Spleen (tissue), 11 donors: ENCODE data around the gene EMC9. TPM values are rescaled to one million over a fixed set of nuclear protein-coding genes. Genes with fewer than 3 reads are reported as not detected.

Source experiments
- DNase-seq: peaks from one replicate; pipeline ENCODE4 v3.0.0-alpha.2; 2020
- H3K27ac ChIP-seq, 8 donors: fragments of 200-600 bp; sonication (generic) in 7 of 8; 1 replicate in 4 of 8; 2 replicates in 4 of 8; pipeline versions ENCODE4 v1.5.0 to v1.8.0; 2016 to 2021; ENCODE audit warnings: inconsistent platforms in 4 of 8, mild to moderate bottlenecking in 4 of 8, moderate library complexity in 1 of 8
- H3K27me3 ChIP-seq, 7 donors: fragments of 200-600 bp; sonication (generic) in 6 of 7; replicated peaks in 1 of 7; 1 replicate in 4 of 7; 2 replicates in 3 of 7; pipeline versions ENCODE4 v1.5.0 to v1.8.0; 2016 to 2021; ENCODE audit warnings: inconsistent platforms in 3 of 7, mild to moderate bottlenecking in 1 of 7
- H3K36me3 ChIP-seq, 6 donors: fragments of 200-600 bp; sonication (generic) in 5 of 6; 1 replicate in 4 of 6; 2 replicates in 2 of 6; pipeline versions ENCODE4 v1.5.0 to v1.8.0; 2016 to 2021; ENCODE audit warnings: inconsistent platforms in 2 of 6
- H3K4me1 ChIP-seq, 6 donors: fragments of 200-600 bp; sonication (generic) in 5 of 6; 1 replicate in 3 of 6; 2 replicates in 3 of 6; pipeline versions ENCODE4 v1.5.0 to v1.8.0; 2016 to 2021; ENCODE audit warnings: inconsistent platforms in 3 of 6
- H3K4me3 ChIP-seq, 8 donors: fragments of 200-600 bp; sonication (generic) in 7 of 8; 1 replicate in 4 of 8; 2 replicates in 4 of 8; pipeline versions ENCODE4 v1.5.0 to v1.8.0; 2016 to 2021; ENCODE audit warnings: inconsistent platforms in 4 of 8, mild to moderate bottlenecking in 4 of 8, moderate library complexity in 2 of 8
- H3K9me3 ChIP-seq, 8 donors: fragments of 200-600 bp; sonication (generic) in 7 of 8; 1 replicate in 4 of 8; 2 replicates in 4 of 8; pipeline versions ENCODE4 v1.5.0 to v1.8.0; 2016 to 2021; ENCODE audit warnings: inconsistent platforms in 4 of 8
- POLR2A ChIP-seq, 3 donors: fragments of 450-650 bp; IDR thresholded peaks; one replicate each; pipeline ENCODE4 v1.5.1; 2017; ENCODE audit warnings: antibody characterized with exemption in 3 of 3, mild to moderate bottlenecking in 1 of 3
- POLR2AphosphoS5 ChIP-seq, 3 donors: sonication (generic); formaldehyde crosslinking; IDR thresholded peaks; one replicate each; pipeline ENCODE4 v1.5.1; 2017; ENCODE audit warnings: antibody characterized with exemption in 3 of 3
- WGBS, 5 donors: extraction: QIAGEN DNeasy Blood & Tissue Kit in 3 of 5; methylation state at CpG; one replicate each; pipeline versions ENCODE4 v1.1.5 to v1.1.7; 2013 to 2018; 5-methylcytosine and 5-hydroxymethylcytosine counted together
- intact Hi-C: fragments of 100-400 bp; cut with DNase I; formaldehyde crosslinking; loops from one replicate; pipeline ENCODE4 v1.15.0; 2023; ENCODE audit warnings: low total_unique reads
- polyA plus RNA-seq, 3 donors: library from polyadenylated mRNA; stranded (reverse); fragments of 200-250 nt; gene quantifications; one replicate each; pipeline ENCODE4 v1.2.1, GENCODE V29; 2013
- total RNA-seq, 7 donors: library from RNA; depleted of rRNA in 3 of 7; stranded (reverse); fragments of >200 nt in 3 of 7; fragmentation: NEBNext Ultra II Directional in 4 of 7; extraction: Animal tissue kit (Norgen Biotek cat#: 25700) in 4 of 7; gene quantifications; one replicate each; pipeline versions ENCODE4 v1.1.0 to v1.2.1, GENCODE V29; 2016 to 2021
- TF ChIP-seq, protein P1 (sequence below), 11 experiments: fragments of 200-600 bp in 7 of 11; fragments of 450-650 bp in 4 of 11; sonication (generic) in 4 of 11; IDR thresholded peaks in 8 of 11; conservative IDR thresholded peaks in 3 of 11; 1 replicate in 7 of 11; 2 replicates in 4 of 11; pipeline versions ENCODE4 v1.4.0 to v1.8.0; 2016 to 2021; ENCODE audit warnings: antibody characterized with exemption in 11 of 11, inconsistent platforms in 4 of 11, mild to moderate bottlenecking in 1 of 11
- donor health status: healthy with polysubstance abuse.
- donor health status: DM: no; HTN: no; CAD: no; lungs with moderate emphysema.
- donor health status: DM: no; HTN: no; CAD: no.
- donor health status: Bipolar disorder and iron deficiency.
- donor health status: healthy.
- donor health status: DM: no; HTN: no; CAD: no.
- donor health status: DM: yes; HTN: yes; CAD: no.

The EMC9 gene
- total and polyA plus RNA-seq, 10 donors, result 17.7 to 50.6 (median 22.3) TPM

DNA sequence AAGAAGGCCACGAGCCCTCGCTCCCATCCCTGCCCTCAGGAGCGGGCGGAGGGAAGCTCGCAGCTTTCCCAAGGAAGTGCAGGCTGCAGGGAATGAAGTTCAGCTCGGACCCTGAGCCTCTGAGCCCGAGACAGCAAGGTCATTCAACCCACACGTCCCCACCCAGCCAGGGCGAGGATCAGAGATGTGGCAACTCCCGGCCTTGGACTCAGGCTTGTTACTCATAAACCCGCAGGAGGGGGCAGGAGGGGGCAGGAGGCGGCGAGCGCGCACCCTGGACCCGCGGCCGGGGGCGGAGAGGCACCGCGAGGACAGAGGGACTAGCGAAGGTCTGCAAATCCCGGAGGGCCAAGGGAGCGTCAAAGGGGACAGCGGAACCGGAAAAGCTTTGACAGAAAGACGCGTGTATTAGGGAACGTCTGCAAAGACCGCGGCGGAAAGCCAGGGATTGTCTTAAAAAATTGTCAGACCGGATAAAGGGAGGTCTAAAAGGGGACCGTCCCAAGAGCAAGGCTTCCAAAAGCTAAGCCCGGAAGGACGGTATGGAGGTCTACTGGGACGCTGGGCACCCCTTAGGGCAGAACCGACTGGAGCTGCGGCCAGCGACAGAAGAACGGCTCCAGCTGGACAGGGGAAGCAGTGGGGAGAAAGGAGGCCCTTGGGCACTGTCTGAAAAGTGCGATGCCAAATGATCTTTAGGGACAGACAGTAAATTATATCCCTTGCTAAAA lies 27.4 kb downstream of the EMC9 start:
- peak overlapping the region; percentile 97 to 100 (median 98) for H3K27ac ChIP-seq
- TF ChIP-seq, protein P1, sequence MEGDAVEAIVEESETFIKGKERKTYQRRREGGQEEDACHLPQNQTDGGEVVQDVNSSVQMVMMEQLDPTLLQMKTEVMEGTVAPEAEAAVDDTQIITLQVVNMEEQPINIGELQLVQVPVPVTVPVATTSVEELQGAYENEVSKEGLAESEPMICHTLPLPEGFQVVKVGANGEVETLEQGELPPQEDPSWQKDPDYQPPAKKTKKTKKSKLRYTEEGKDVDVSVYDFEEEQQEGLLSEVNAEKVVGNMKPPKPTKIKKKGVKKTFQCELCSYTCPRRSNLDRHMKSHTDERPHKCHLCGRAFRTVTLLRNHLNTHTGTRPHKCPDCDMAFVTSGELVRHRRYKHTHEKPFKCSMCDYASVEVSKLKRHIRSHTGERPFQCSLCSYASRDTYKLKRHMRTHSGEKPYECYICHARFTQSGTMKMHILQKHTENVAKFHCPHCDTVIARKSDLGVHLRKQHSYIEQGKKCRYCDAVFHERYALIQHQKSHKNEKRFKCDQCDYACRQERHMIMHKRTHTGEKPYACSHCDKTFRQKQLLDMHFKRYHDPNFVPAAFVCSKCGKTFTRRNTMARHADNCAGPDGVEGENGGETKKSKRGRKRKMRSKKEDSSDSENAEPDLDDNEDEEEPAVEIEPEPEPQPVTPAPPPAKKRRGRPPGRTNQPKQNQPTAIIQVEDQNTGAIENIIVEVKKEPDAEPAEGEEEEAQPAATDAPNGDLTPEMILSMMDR (IDR thresholded peaks at IDR 0.05 in 8 of 11, conservative IDR thresholded peaks at IDR 0.05 in 3 of 11), result no peak
- TF ChIP-seq POLR2AphosphoS5 (IDR thresholded peaks at IDR 0.05) (peak; percentile 64 to 94 (median 85)), POLR2A (IDR thresholded peaks at IDR 0.05) (peak in 1 of 3 donors; percentile 82)
- H3K4me3 ChIP-seq, result peak overlapping the region; percentile 46 to 85 (median 76)
- no peaks in the 10 kb centered on the region for H3K27me3 ChIP-seq
- H3K36me3 ChIP-seq, result peaks cover 3 to 25% (median 20%) of the 10 kb centered on the region in 6 donors
- peaks cover 27 to 68% (median 55%) of the 10 kb centered on the region in 6 donors for H3K4me1 ChIP-seq
- intact Hi-C loops, result no loop called here
- WGBS, 5 donors, result 0% methylated on average over 38 to 42 of the region's 42 CpGs
- H3K9me3 ChIP-seq, result no peaks in the 10 kb centered on the region
- peak; percentile 96 for DNase-seq

- Histone ChIP-seq H3K4me1 (peaks cover 28 to 69% (median 59%) of the 10 kb centered on the region in 6 donors), H3K9me3 (no peaks in the 10 kb centered on the region), H3K27ac (peak overlapping the region; percentile 97 to 100 (median 98)), H3K27me3 (no peaks in the 10 kb centered on the region), H3K4me3 (peak overlapping the region; percentile 46 to 85 (median 76)), H3K36me3 (peaks cover 3 to 19% (median 14%) of the 10 kb centered on the region in 6 donors)
- DNase-seq, result no peak
- TF ChIP-seq, protein P1 (IDR thresholded peaks at IDR 0.05 in 8 of 11, conservative IDR thresholded peaks at IDR 0.05 in 3 of 11), result no peak
- TF ChIP-seq POLR2AphosphoS5 (IDR thresholded peaks at IDR 0.05) (no peak), POLR2A (IDR thresholded peaks at IDR 0.05) (no peak)
- 17 to 22% (median 20%) methylated on average over 15 of the region's 15 CpGs for WGBS, 5 donors
- intact Hi-C loops, result no loop called here
Observed at GRCh38 chr14:24113379-24113800, 28.0 kb downstream of the EMC9 start.

- Histone ChIP-seq H3K4me1 (peaks cover 12 to 67% (median 51%) of the 10 kb centered on the region in 6 donors), H3K9me3 (no peaks in the 10 kb centered on the region), H3K36me3 (no peaks in the 10 kb centered on the region), H3K27ac (peak overlapping the region in 5 of 8 donors; percentile 21 to 74 (median 41)), H3K4me3 (no peak overlapping the region), H3K27me3 (no peaks in the 10 kb centered on the region)
- 46 to 74% (median 68%) methylated on average over 1 of the region's 1 CpG for WGBS, 5 donors
- TF ChIP-seq, protein P1 (IDR thresholded peaks at IDR 0.05 in 8 of 11, conservative IDR thresholded peaks at IDR 0.05 in 3 of 11), result no peak
- no peak for TF ChIP-seq POLR2A (IDR thresholded peaks at IDR 0.05)
- TF ChIP-seq POLR2AphosphoS5 (IDR thresholded peaks at IDR 0.05), result no peak
- intact Hi-C loops, result no loop called here
- no peak for DNase-seq
Observed at GRCh38 chr14:24110523-24110922, 30.9 kb downstream of the EMC9 start.

GRCh38 chr14:24110060-24110459 lies 31.3 kb downstream of the EMC9 start:
- H3K36me3 ChIP-seq, result peaks cover 0 to 2% (median 0%) of the 10 kb centered on the region in 6 donors
- H3K9me3 ChIP-seq, result no peaks in the 10 kb centered on the region
- peak overlapping the region in 4 of 8 donors; percentile 21 to 74 (median 56) for H3K27ac ChIP-seq
- no peak overlapping the region for H3K4me3 ChIP-seq
- TF ChIP-seq, protein P1 (IDR thresholded peaks at IDR 0.05 in 8 of 11, conservative IDR thresholded peaks at IDR 0.05 in 3 of 11), result no peak
- no peak for TF ChIP-seq POLR2A (IDR thresholded peaks at IDR 0.05)
- no peak for TF ChIP-seq POLR2AphosphoS5 (IDR thresholded peaks at IDR 0.05)
- peak; percentile 38 for DNase-seq
- intact Hi-C loops, result no loop called here
- no peaks in the 10 kb centered on the region for H3K27me3 ChIP-seq
- H3K4me1 ChIP-seq, result peaks cover 11 to 65% (median 49%) of the 10 kb centered on the region in 6 donors
- 74 to 86% (median 79%) methylated on average over 9 of the region's 9 CpGs for WGBS, 5 donors
